IMR-90 (cell line): ENCODE data around the gene MICAL2. TPM values are rescaled to one million over a fixed set of nuclear protein-coding genes. Genes with fewer than 3 reads are reported as not detected.

ENCODE experiments used
- ATAC-seq: fragments of 200-7000 bp; cut with Tn5 transposase; 2 replicates; pipeline ENCODE4 v1.9.1; 2020; ENCODE audit warnings: low read depth, mild to moderate bottlenecking, moderate library complexity
- BruUV-seq: library from RNA; stranded (reverse); fragments of 400-500 nt; replicated peaks from 2 replicates; lab custom pipeline; 2021; lab: Mats Ljungman, UMichigan
- CTCF ChIA-PET: fragments of 300-600 bp; formaldehyde crosslinking; extraction: SDS; loops from one replicate; lab custom pipeline; 2021; ENCODE audit warnings: antibody characterized with exemption; lab: Yijun Ruan, JAX
- POLR2A ChIA-PET: fragments of 300-600 bp; sonication (Branson Sonifier 250); formaldehyde crosslinking; loops from one replicate; lab custom pipeline; 2022; ENCODE audit warnings: antibody characterized with exemption; ENCODE audit not compliant: unreplicated experiment; lab: Charles Lee
- DNase-seq: peaks from one replicate; pipeline ENCODE4 v3.0.0; 2013
- H2AFZ ChIP-seq: replicated peaks from 2 replicates; pipeline ENCODE3; 2013; ENCODE audit warnings: low read length, mild to moderate bottlenecking; ENCODE audit not compliant: poor library complexity
- H2AK5ac ChIP-seq: 2 replicates; pipeline ENCODE4 v1.6.1; 2013; ENCODE audit warnings: low read depth, low read length, inconsistent platforms
- H2AK9ac ChIP-seq: replicated peaks from 2 replicates; pipeline ENCODE3; 2013; ENCODE audit warnings: mild to moderate bottlenecking, low read depth, low read length, moderate library complexity; ENCODE audit not compliant: poor library complexity
- H2BK120ac ChIP-seq: 2 replicates; pipeline ENCODE4 v1.6.1; 2013; ENCODE audit warnings: low read depth, low read length, inconsistent platforms
- H2BK15ac ChIP-seq: 3 replicates; pipeline ENCODE4 v1.6.1; 2013; ENCODE audit warnings: low read depth, low read length, inconsistent platforms
- H2BK20ac ChIP-seq: 2 replicates; pipeline ENCODE4 v1.6.1; 2013; ENCODE audit warnings: low read depth, mild to moderate bottlenecking, inconsistent platforms, low read length, moderate library complexity
- H2BK5ac ChIP-seq: 2 replicates; pipeline ENCODE4 v1.6.1; 2013; ENCODE audit warnings: mild to moderate bottlenecking, low read depth, low read length, inconsistent platforms; ENCODE audit not compliant: poor library complexity, severe bottlenecking
- H3K14ac ChIP-seq: replicated peaks from 2 replicates; pipeline ENCODE4 v1.6.1; 2013; ENCODE audit warnings: low read depth, low read length, inconsistent platforms
- H3K18ac ChIP-seq: 2 replicates; pipeline ENCODE4 v1.6.1; 2013; ENCODE audit warnings: low read depth, low read length, control low read depth
- H3K23ac ChIP-seq: 2 replicates; pipeline ENCODE4 v1.6.1; 2013; ENCODE audit warnings: low read depth, low read length, inconsistent platforms
- H3K27ac ChIP-seq: 2 replicates; pipeline ENCODE4 v1.5.1; 2013; ENCODE audit warnings: mild to moderate bottlenecking, control low read depth, low read length; ENCODE audit not compliant: insufficient read depth
- H3K27me3 ChIP-seq: 2 replicates; pipeline ENCODE4 v1.6.1; 2013; ENCODE audit warnings: low read length; ENCODE audit not compliant: control insufficient read depth, insufficient read depth
- H3K36me3 ChIP-seq: 2 replicates; pipeline ENCODE4 v1.6.1; 2013; ENCODE audit warnings: low read length, mixed read lengths; ENCODE audit not compliant: control insufficient read depth, insufficient read depth
- H3K4ac ChIP-seq: 2 replicates; pipeline ENCODE4 v1.6.1; 2013; ENCODE audit warnings: low read depth, low read length, inconsistent platforms
- H3K4me1 ChIP-seq: 2 replicates; pipeline ENCODE4 v1.6.1; 2013; ENCODE audit warnings: low read length, mixed read lengths; ENCODE audit not compliant: control insufficient read depth, insufficient read depth
- H3K4me2 ChIP-seq: 2 replicates; pipeline ENCODE4 v1.6.1; 2013; ENCODE audit warnings: low read depth, mild to moderate bottlenecking, control low read depth, low read length, moderate library complexity
- H3K4me3 ChIP-seq: 2 replicates; pipeline ENCODE4 v1.5.1; 2013; ENCODE audit warnings: low read depth, mild to moderate bottlenecking, control low read depth, low read length, moderate library complexity; ENCODE audit not compliant: insufficient read depth
- H3K56ac ChIP-seq: 2 replicates; pipeline ENCODE4 v1.6.1; 2013; ENCODE audit warnings: low read length, inconsistent platforms; ENCODE audit not compliant: insufficient read depth; ENCODE audit errors: extremely low read depth
- H3K79me1 ChIP-seq, 2 experiments: 2 replicates each; pipeline ENCODE4 v1.6.1; 2013; ENCODE audit warnings: low read length in 2 of 2, inconsistent platforms in 1 of 2, low read depth in 1 of 2
- H3K9ac ChIP-seq: 2 replicates; pipeline ENCODE4 v1.6.1; 2013; ENCODE audit warnings: low read depth, low read length, control low read depth
- H3K9me1 ChIP-seq: 2 replicates; pipeline ENCODE4 v1.6.1; 2013; ENCODE audit warnings: low read length, inconsistent platforms; ENCODE audit not compliant: insufficient read depth
- H3K9me3 ChIP-seq: 2 replicates; pipeline ENCODE4 v1.6.1; 2013; ENCODE audit warnings: low read length; ENCODE audit not compliant: control insufficient read depth, insufficient read depth
- H4K20me1 ChIP-seq: 2 replicates; pipeline ENCODE4 v1.6.1; 2013; ENCODE audit warnings: low read length, inconsistent platforms; ENCODE audit not compliant: insufficient read depth
- H4K5ac ChIP-seq: 2 replicates; pipeline ENCODE4 v1.6.1; 2013; ENCODE audit warnings: mild to moderate bottlenecking, low read depth, low read length, control low read depth
- H4K8ac ChIP-seq, 2 experiments: 2 replicates each; pipeline ENCODE4 v1.6.1; 2013; ENCODE audit warnings: low read depth in 2 of 2, low read length in 2 of 2, control low read depth in 1 of 2, inconsistent platforms in 1 of 2
- H4K91ac ChIP-seq: 2 replicates; pipeline ENCODE4 v1.6.1; 2013; ENCODE audit warnings: low read depth, low read length, inconsistent platforms; ENCODE audit not compliant: insufficient read depth
- CEBPB ChIP-seq: IDR thresholded peaks from 2 replicates; pipeline ENCODE4 v1.6.1; 2012; ENCODE audit warnings: low read depth, low read length, improper control_type of control experiment
- WGBS, 2 experiments: methylation state at CpG; one replicate each; pipeline versions ENCODE4 v1.1.5 to v1.1.7; 2013; ENCODE audit warnings: missing lambda C conversion rate in 2 of 2; ENCODE audit not compliant: insufficient read length in 1 of 2; ENCODE audit errors: extremely low coverage in 2 of 2; 5-methylcytosine and 5-hydroxymethylcytosine counted together
- dilution Hi-C: fragments of 300-500 bp; cut with HindIII; formaldehyde crosslinking; loops from one replicate; pipeline ENCODE4 v1.14.3; 2018; ENCODE audit warnings: low sequenced_read_pairs; ENCODE audit not compliant: unreplicated experiment
- in situ Hi-C: fragments of 300-500 bp; cut with MboI; formaldehyde crosslinking; loops from 3 replicates; pipeline ENCODE4 v1.14.3; 2019; ENCODE audit warnings: low sequenced_read_pairs, inconsistent platforms, mixed read lengths
- intact Hi-C: fragments of 100-400 bp; cut with micrococcal nuclease; formaldehyde crosslinking; loops from 2 replicates; pipeline ENCODE4 v1.10.0; 2022
- polyA plus RNA-seq, 3 experiments: library from polyadenylated mRNA; depleted of rRNA; stranded (reverse); fragments of >200 nt; gene quantifications; 2 replicates each; pipeline ENCODE4 v1.2.3, GENCODE V29; 2012; ENCODE audit warnings: low replicate concordance in 1 of 3
- total RNA-seq: library from RNA; depleted of rRNA; stranded (reverse); fragments of >200 nt; gene quantifications from 2 replicates; pipeline ENCODE4 v1.2.3, GENCODE V29; 2012

Gene MICAL2
- total and polyA plus RNA-seq, 2 of the 4 experiments (the other 2 are of a cell fraction) = 170 to 336 TPM

GRCh38 chr11:12073886-12074285 lies 36.5 kb upstream of the MICAL2 start:
- H3K56ac ChIP-seq = no peak overlapping the region
- dilution Hi-C loops (no loop called here), in situ Hi-C loops (no loop called here), intact Hi-C loops (no loop called here)
- no peaks in the 10 kb centered on the region for H4K20me1 ChIP-seq
- H3K9ac ChIP-seq = no peak overlapping the region
- H4K8ac ChIP-seq = peak overlapping the region; percentile 59 to 94; a peak in 2 of 4 replicates
- CTCF ChIA-PET = interaction anchor here (0.6 to 1.2 kb wide), 2 partner anchors 208 to 215 kb away, joined by 4 read pairs; no protein-coding TSS in a partner anchor
- 83% methylated on average over 2 of the region's 4 CpGs; no CpG with 5 or more reads in 1 of the 2 experiments for WGBS, 2 experiments
- H3K9me1 ChIP-seq = peaks cover 46% of the 10 kb centered on the region
- peak overlapping the region; percentile 98 for H3K14ac ChIP-seq
- no peaks in the 10 kb centered on the region for H3K9me3 ChIP-seq
- H3K4ac ChIP-seq = peak overlapping the region; percentile 99
- H4K91ac ChIP-seq = peak overlapping the region; percentile 99
- no peaks in the 10 kb centered on the region for H3K27me3 ChIP-seq
- no peak overlapping the region for H3K27ac ChIP-seq
- ATAC-seq = no peak
- peak overlapping the region; percentile 99; the same call in 2 of the 3 replicates for H2BK15ac ChIP-seq
- no TSS peak for BruUV-seq
- no peak for DNase-seq
- peak overlapping the region; percentile 25; the same call in 1 of the 2 replicates for H3K18ac ChIP-seq
- H3K4me3 ChIP-seq = no peak overlapping the region
- H2BK20ac ChIP-seq = peak overlapping the region; percentile 99; the same call in 1 of the 2 replicates
- H2AK9ac ChIP-seq = no peak overlapping the region
- no peak overlapping the region; the same call in 1 of the 2 replicates for H3K23ac ChIP-seq
- no peak overlapping the region for H3K4me2 ChIP-seq
- TF ChIP-seq CEBPB = no peak
- H3K36me3 ChIP-seq = no peaks in the 10 kb centered on the region
- peaks cover 18 to 55% of the 10 kb centered on the region in 2 experiments for H3K79me1 ChIP-seq
- H2AK5ac ChIP-seq = peak overlapping the region; percentile 95
- no peak overlapping the region for H2AFZ ChIP-seq
- peak overlapping the region; percentile 4; the same call in 1 of the 2 replicates for H4K5ac ChIP-seq
- peak overlapping the region; percentile 99 for H2BK120ac ChIP-seq
- POLR2A ChIA-PET = no interaction called here
- H3K4me1 ChIP-seq = peaks cover 27% of the 10 kb centered on the region
- peak overlapping the region; percentile 100 for H2BK5ac ChIP-seq
